Activated CD8-positive, alpha-beta memory T cell treated with anti-CD3 and anti-CD28 coated beads for 24 hours (primary cell): ENCODE measurements around the gene ARMH3.

ENCODE experiments used
- DNase-seq: peaks from one replicate; pipeline ENCODE4 v3.0.0-alpha.2; 2020

Gene ARMH3

GRCh38 chr10:101826852-101827434 is 229.0 kb downstream of the ARMH3 start:
- DNase-seq = no peak

DNA sequence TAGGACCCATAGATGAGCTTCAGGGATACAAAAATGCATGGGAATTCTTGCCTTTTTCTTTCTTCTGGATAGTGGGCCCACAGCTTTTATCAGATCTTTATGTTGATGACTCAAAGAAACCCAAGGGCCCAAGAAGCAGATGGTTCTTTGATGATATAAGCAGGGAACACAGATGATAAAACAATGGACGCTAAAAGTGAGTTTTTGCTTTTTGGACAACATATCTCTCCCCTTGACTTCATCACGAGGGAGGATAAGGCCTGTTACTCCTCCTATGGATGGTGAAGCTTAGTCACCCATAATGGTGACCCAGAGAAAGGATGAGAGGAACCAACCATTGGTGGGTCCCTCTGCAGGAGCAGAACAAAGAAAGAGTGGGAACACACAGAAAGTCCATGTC is 231.2 kb downstream of the ARMH3 start:
- DNase-seq = no peak

GRCh38 chr10:101818872-101819633 is 236.9 kb downstream of the ARMH3 start:
- DNase-seq = no peak

DNA sequence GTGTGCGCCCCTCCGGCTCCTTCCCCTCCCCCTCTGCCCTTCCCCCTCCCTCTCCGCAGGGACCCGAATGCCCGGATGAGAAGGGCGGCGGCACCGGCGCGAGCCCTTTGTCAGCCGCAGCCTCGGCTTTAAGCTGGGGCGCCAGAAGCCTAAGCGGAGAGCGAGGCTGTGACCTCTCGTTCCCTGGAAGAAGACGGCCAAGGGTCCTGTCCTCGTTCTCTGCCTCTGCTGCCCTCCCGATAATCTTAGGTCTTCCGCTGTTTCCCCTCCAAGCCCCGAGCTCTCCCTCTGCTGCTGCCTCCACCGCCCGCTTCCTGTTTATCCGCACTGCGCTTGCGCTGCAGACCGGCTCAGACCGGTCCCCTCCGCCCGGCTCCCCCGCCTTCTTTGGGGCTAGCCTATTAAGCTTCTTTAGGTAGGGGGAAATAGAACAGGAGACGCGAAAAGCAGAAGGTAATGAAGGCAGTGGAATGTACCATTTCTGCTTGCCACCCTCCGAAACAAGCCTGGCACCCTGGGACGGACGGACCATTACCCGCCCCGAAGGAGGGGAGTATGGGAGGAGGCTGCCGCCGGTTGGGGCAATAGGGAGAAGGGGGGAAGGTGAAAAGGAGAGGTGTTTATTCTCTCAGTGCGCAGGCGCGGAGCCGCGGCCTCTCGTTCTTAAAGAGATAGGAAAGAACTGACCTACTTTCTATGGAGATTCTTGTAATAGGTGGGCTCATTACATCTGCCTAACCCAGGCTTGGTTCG is 237.7 kb downstream of the ARMH3 start, which contains the start of gene OGA:
TSS of gene OGA (minus strand) at position 326 of the 753 bp plus-strand sequence. CDS start 422 bp downstream, outside the sequence.
- DNase-seq = peak; percentile 97

- DNase-seq = peak; percentile 76
Measured at GRCh38 chr10:101817337-101818118, 238.4 kb downstream of the ARMH3 start.

DNA sequence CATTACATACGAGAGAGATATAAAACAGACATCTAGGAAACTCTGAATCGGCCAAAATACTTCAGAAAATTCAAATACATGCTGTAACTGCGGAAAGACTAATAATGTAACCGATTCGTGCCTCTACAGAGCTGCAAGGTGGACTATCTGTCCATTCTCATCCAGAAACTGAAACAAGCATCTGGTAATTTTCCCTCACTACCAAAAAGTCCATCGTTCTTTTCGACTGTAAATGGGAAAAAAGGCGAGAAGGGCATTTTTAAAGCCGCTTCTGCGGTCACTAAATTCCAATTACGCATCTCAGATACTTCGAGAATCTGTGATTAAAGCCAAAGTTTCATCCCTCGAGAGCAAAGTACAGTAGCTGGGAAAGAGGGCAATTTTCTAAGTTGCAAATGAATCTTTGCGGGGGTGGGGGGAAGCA is 239.0 kb downstream of the ARMH3 start:
- DNase-seq = no peak

- DNase-seq = no peak
Measured at GRCh38 chr10:101816376-101816775, 239.6 kb downstream of the ARMH3 start.

GRCh38 chr10:101814466-101815071 is 241.4 kb downstream of the ARMH3 start:
- DNase-seq = no peak

- DNase-seq = no peak
Measured at GRCh38 chr10:101812606-101813005, 243.4 kb downstream of the ARMH3 start.

DNA sequence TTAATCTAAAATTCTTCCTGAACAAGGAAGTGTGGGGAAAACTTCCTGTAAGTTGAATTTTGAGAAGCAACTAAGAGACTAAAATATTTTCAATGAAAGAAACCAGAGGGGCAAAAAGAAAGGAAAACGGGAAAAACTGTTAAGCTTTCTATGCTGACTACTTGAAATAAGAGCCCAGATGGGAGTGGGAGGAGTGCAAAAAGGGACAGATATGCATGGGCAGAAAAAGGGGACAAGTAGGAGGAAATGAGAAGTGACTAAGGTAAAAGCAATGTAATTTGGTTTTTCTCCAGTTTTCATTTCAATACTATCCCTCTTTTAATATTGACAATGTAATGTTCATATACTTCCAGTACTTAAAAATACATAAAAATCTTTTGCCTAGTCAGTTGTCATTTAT is 248.8 kb downstream of the ARMH3 start:
- no peak for DNase-seq

GRCh38 chr10:101803511-101803910 is 252.5 kb downstream of the ARMH3 start:
- no peak for DNase-seq

- DNase-seq = no peak
Measured at GRCh38 chr10:101797403-101798059, 258.4 kb downstream of the ARMH3 start.
